Progenitor cell of endocrine pancreas (in vitro differentiated cells): ENCODE data around the gene ZMYND19. TPM values are rescaled to one million over a fixed set of nuclear protein-coding genes. Genes with fewer than 3 reads are reported as not detected.

Source experiments
- DNase-seq: peaks from one replicate; pipeline ENCODE4 v3.0.0; 2021; ENCODE audit warnings: low spot score; ENCODE audit not compliant: unreplicated experiment
- H3K27ac Mint-ChIP-seq: 2 replicates; pipeline ENCODE4 v1.8.0; 2021; ENCODE audit warnings: mild to moderate bottlenecking, moderate library complexity, mixed read lengths
- H3K27me3 Mint-ChIP-seq: 2 replicates; pipeline ENCODE4 v1.8.0; 2021; ENCODE audit warnings: mixed read lengths
- H3K36me3 Mint-ChIP-seq: 2 replicates; pipeline ENCODE4 v1.8.0; 2022; ENCODE audit warnings: mixed read lengths; ENCODE audit not compliant: insufficient read depth
- H3K4me1 Mint-ChIP-seq: 2 replicates; pipeline ENCODE4 v1.8.0; 2021; ENCODE audit warnings: low read depth, mixed read lengths
- H3K4me3 Mint-ChIP-seq: 2 replicates; pipeline ENCODE4 v1.8.0; 2021; ENCODE audit warnings: low read depth, mild to moderate bottlenecking, moderate library complexity, mixed read lengths
- H3K9me3 Mint-ChIP-seq: 2 replicates; pipeline ENCODE4 v1.8.0; 2021; ENCODE audit warnings: low read depth, mixed read lengths
- CTCF ChIP-seq: fragments of 200-600 bp; sonication (generic); IDR thresholded peaks from one replicate; pipeline ENCODE4 v1.5.0; 2021; ENCODE audit warnings: antibody characterized with exemption, mild to moderate bottlenecking; ENCODE audit not compliant: unreplicated experiment
- total RNA-seq: library from RNA; stranded (reverse); gene quantifications from 2 replicates; pipeline ENCODE4 v1.2.1, GENCODE V29; 2021

ZMYND19 gene
- total RNA-seq, 1 donor from 2014 or later = 38.8 TPM

- H3K4me3 Mint-ChIP-seq = peak overlapping the region; percentile 9
- peaks cover 4% of the 10 kb centered on the region for H3K4me1 Mint-ChIP-seq
- no peaks in the 10 kb centered on the region for H3K9me3 Mint-ChIP-seq
- no peak overlapping the region for H3K27ac Mint-ChIP-seq
- TF ChIP-seq CTCF = no peak
- H3K27me3 Mint-ChIP-seq = no peaks in the 10 kb centered on the region
- H3K36me3 Mint-ChIP-seq = peaks cover 3% of the 10 kb centered on the region
- DNase-seq = no peak
These were observed 2.5 kb upstream of the ZMYND19 start for GRCh38 chr9:137592767-137593166.

GRCh38 chr9:137590123-137590468 lies 216 bp downstream of the ZMYND19 start:
- peaks cover 16% of the 10 kb centered on the region for H3K36me3 Mint-ChIP-seq
- H3K9me3 Mint-ChIP-seq = no peaks in the 10 kb centered on the region
- no peaks in the 10 kb centered on the region for H3K27me3 Mint-ChIP-seq
- TF ChIP-seq CTCF = no peak
- H3K4me3 Mint-ChIP-seq = no peak overlapping the region
- DNase-seq = no peak
- H3K27ac Mint-ChIP-seq = no peak overlapping the region
- H3K4me1 Mint-ChIP-seq = peaks cover 4% of the 10 kb centered on the region

- no peak for DNase-seq
These were observed 730 bp downstream of the ZMYND19 start for GRCh38 chr9:137589441-137590122.

GRCh38 chr9:137588891-137589290 lies 1.4 kb downstream of the ZMYND19 start:
- Mint-ChIP-seq H3K36me3 (peaks cover 16% of the 10 kb centered on the region), H3K4me3 (peak overlapping the region; percentile 83), H3K9me3 (no peaks in the 10 kb centered on the region), H3K4me1 (peaks cover 4% of the 10 kb centered on the region), H3K27me3 (no peaks in the 10 kb centered on the region), H3K27ac (no peak overlapping the region)
- DNase-seq = no peak
- TF ChIP-seq CTCF = no peak

More at GRCh38 chr9:137589441-137590122, 730 bp downstream of the ZMYND19 start:
- peaks cover 4% of the 10 kb centered on the region for H3K4me1 Mint-ChIP-seq
- no peaks in the 10 kb centered on the region for H3K9me3 Mint-ChIP-seq
- H3K4me3 Mint-ChIP-seq = peak overlapping the region; percentile 83
- peak overlapping the region; percentile 86 for H3K27ac Mint-ChIP-seq
- no peak for TF ChIP-seq CTCF
- peaks cover 16% of the 10 kb centered on the region for H3K36me3 Mint-ChIP-seq
- no peaks in the 10 kb centered on the region for H3K27me3 Mint-ChIP-seq

GRCh38 chr9:137588311-137588710 lies 2.0 kb downstream of the ZMYND19 start:
- Mint-ChIP-seq H3K36me3 (peaks cover 16% of the 10 kb centered on the region), H3K9me3 (no peaks in the 10 kb centered on the region), H3K27ac (no peak overlapping the region), H3K4me1 (peaks cover 4% of the 10 kb centered on the region), H3K4me3 (peak overlapping the region; percentile 83), H3K27me3 (no peaks in the 10 kb centered on the region)
- TF ChIP-seq CTCF = no peak
- DNase-seq = no peak
